Activated T-helper 9 cell treated with anti-CD3 and anti-CD28 coated beads, Interleukin-2, amount 50 U/mL, for 16 hours (primary cell): ENCODE results near the gene SIGLEC10.
"Not testable (repeated sequence)": the region's sequence is repeated elsewhere in the genome, so short reads cannot be mapped to it uniquely, and the experiment has no call there.

Source experiments
- DNase-seq: peaks from one replicate; pipeline ENCODE4 v3.0.0-alpha.2; 2020; ENCODE audit warnings: low read depth

The SIGLEC10 gene

DNA sequence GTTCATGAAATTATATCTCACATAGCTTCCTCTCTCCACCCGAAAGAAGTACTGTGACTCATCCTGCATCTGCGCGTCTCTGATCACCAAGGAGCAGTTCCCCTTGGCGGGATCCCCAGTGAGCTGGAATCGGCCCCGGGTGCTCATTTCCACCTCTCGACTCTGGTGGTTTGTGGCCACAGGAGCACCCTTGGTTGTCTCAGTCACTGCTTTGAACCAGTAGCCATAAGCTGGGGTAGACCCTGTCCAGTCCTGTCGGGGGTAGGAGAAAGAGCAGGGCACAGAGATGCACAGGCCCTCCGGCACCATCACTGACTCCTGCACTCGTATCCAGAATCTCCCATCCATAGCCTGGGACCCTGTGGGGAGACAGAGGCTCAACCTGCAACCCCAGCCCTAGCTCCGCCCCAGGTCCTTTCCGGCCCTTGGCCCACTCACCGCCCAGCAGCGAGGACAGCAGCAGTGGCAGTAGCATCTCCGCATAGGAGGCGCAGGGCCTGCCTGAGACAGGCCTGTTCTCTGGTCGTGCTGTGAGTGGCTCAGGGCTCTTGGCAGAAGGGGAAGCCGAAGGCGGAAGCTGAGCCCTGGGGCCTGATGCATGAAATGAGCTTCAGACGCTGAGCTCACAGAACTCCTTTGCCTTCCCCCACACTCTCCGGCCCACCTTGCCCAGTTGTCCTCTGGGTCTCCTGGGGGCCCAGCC, at the start of gene SIGLEC10:
TSS of gene SIGLEC10 (minus strand) at position 536 of the 703 bp plus-strand sequence. CDS start at position 475, 61 bp downstream.
- DNase-seq: no peak

- DNase-seq: no peak
Observed at GRCh38 chr19:51466723-51467122, 49.3 kb upstream of the SIGLEC10 start.

DNA sequence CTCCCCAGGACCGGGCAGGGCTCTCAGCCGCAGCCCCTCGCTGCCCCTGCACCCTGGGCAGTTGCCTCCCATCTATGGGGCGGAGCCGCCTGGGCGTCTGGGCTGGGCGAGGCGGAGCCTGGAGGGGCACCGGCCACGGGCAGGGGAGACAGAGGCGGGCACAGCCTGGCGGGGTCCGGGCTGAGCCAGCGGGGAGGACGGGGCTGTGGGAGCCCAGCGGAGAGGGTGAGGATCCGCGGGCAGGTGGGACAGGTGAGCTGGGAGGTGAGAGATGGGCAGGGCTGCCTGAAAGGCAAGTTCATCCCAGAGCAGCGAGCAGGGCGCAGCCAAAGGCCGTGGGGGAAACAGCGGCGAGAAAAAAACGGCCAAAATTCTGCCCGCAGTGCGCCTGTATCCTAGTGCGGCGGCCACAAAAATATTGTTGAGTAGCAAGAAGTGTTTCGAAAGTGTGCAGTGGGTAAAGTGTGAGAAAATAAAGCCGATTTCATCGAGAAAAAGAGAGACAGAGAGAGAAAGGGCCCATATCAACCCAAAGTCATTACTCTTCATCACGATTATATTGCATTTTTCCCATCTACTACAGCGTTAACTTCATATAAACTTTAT, 46.6 kb upstream of the SIGLEC10 start:
- DNase-seq: not testable (repeated sequence)

DNA sequence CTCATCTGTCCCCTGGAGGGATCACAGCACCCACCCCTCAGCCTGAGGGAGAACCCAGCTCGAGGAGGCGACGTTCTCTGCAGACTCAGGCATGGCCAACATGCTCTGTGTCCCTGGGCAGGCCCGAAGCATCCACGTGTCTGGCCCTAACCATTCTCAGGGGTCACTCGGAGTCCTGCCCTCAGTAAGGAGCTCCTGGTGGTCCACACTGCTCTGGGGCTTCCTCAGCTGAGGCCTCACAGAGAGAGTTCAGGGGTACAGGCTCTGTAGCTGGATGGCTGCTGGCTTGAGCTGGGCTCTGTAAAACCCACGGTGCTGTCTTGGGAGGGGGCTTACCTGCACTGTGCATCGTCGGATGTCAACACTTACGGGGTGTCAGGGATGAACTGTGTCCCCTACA, 45.2 kb upstream of the SIGLEC10 start:
- DNase-seq: no peak

DNA sequence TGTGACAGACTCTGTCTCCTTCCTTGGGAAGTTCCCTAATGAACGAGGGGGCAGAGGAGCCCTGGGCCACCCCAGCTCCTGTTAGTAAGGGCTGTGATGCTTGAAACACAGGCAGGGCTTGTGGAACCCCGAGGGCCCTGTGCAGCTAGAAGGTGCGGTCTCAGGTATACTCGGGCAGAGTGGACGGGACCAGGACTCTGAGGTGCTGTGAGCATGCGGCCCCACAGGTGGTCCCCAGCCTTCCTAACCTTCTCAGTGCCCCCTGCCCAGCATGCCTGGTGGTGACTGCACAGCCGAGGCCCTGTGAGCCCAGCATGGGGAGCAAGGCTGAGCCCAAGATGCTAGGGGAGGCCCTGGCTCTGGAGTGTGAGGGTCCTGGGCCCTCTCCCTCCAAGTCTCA, 44.8 kb upstream of the SIGLEC10 start:
- DNase-seq: no peak

DNA sequence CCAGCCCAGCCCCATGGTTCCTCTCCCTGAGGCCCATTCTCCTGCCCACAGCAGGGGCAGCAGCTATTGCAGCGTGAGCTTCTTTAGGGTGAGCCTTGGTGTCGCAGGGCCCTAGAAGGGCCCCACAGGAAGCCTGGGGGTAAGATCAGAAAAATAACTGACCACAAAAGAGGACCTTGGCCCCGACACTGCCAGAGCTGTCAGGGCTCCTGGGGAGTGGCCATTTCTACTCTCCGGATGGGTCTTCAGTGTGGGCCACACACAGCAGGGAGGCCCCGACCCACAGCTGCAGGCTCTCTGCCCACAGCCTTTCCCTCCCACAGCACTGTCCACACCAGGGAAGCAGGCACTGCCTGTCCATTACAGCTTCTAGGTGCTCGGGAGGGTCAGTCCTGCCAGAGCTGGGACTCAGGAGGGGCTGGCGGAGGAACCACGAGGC, 44.3 kb upstream of the SIGLEC10 start:
- DNase-seq: no peak

DNA sequence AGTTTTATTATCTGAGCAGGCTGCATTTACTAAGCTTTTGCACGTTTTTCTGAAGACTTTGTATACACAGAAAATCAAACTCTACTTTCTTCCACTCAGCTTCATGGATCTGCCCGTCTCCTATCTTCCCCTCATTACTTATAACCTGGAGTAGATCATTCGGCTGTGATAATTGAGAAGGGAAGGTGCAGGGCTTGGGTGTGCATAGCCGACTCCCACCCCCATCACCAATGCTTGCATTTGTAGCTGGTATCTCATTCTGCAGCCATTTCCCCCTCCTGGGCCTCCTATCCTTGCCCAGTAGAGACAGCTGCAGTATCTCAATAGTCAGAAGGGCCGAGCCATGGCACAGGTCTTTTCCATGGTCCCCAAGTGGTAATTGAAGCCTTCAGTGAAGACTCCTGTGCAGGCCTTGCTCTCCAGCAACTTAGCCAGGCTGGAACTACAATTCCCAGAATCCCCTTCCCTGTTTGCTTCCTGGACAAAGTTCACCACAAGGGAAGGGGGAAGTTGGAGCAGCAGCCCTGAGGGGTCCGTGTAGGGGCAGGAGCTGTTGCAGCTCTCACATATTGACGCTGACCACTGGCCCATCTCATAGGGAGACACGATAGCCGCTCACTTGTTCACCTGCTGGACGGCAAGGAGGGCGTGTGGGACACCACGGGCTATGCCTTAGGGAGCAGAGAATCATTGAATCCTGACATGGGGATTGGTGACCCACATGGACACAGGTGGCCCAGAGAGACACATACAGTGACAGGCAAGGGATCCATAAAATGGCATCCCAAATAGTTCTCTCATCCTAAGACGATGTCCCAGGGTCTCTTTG, 42.9 kb upstream of the SIGLEC10 start:
- no peak for DNase-seq

DNA sequence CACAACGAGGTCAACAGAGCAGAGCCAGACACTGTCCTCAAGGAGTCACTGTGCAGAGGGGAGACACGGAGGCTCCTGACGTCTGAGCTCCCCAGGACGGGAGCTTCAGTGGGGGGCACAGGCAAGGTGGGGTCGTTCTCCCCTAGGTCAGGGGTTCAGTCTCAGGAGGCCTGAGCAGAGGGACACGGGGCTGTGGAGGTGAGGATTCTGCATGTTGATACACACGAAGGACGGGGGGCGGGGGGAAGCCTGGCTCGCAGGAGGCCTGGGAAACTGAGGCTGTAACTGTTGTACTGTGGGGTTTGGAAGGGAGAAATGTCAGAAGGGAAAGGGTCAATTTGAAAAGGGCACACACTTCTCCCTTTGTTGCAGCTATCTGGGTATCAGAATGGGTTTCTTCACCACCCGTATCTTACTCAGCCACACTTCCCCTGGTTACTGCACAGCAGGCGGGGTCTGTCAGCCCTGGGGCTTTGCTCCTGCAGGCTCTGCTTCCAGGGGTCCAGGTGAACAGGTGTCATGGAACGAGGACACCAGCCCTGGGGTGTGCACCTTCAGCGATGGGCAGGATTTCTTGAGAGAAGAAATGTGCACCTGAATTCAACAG, 41.6 kb upstream of the SIGLEC10 start:
- no peak for DNase-seq

- no peak for DNase-seq
Observed at GRCh38 chr19:51458051-51458645, 40.7 kb upstream of the SIGLEC10 start, which contains the start of gene SIGLEC8. TSS of gene SIGLEC8 (minus strand) at chr19:51458454. CDS start at chr19:51458387, 67 bp downstream.

GRCh38 chr19:51457351-51458013, 40.0 kb upstream of the SIGLEC10 start:
- no peak for DNase-seq

DNA sequence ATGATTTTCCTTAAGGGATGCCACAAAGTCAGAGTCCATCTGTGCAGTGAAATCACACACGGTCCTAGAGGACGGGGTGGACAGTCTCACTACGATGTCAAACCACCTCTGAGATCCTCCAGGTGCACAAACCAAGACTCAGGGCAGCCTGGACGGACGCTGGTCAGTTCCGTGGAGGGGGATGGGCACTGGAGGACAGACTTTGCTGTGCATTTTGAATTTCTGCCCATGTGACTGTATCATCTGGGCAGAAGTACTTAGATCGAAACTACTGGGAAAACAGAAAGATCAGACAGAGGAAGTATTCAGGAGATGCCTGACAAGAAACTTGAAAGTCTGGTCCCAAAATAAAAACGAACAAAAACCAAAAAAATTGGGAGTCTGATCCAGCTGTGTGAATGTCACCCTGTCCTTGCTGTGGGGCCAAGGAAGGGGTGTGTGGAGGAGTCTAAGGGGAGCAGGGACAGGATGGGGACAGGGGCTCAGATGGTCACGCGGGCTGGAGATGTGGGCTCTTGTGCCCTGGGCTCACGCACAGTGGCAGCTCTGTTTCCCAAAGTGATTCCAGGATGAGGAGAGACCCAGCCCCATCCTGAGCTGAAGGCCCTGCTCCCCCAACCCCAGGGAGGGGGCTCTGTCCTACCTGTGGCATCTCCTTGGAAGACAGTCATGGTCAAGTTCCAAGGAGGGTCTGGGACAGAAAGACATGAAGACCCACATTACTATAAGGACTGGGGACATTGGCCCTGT, 39.3 kb upstream of the SIGLEC10 start:
- DNase-seq: no peak

- peak; percentile 19 for DNase-seq
Observed at GRCh38 chr19:51450730-51451307, 33.4 kb upstream of the SIGLEC10 start.

GRCh38 chr19:51448411-51449016, 31.1 kb upstream of the SIGLEC10 start:
- DNase-seq: peak; percentile 12

DNA sequence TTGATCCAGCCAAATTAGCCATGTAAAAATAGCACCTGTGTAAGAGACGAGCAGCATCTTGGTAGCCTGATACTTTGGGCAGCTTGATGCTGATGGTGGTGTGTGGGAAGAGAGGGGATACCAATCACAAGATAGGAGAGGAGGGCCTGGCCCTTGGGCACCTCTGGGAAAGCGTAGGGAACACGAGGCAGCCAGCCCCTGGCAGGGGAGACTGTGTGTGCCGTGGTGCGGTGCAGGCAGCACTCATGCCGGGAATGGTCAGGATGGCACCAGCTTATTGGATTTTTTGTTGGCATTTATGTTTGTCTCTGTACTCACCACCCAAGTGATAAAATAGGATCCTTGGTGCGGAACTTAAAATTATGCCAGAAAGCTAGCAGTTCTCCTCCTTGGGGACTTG, 30.6 kb upstream of the SIGLEC10 start:
- no peak for DNase-seq

- DNase-seq: not testable (repeated sequence)
Observed at GRCh38 chr19:51447510-51447909, 30.1 kb upstream of the SIGLEC10 start.

DNA sequence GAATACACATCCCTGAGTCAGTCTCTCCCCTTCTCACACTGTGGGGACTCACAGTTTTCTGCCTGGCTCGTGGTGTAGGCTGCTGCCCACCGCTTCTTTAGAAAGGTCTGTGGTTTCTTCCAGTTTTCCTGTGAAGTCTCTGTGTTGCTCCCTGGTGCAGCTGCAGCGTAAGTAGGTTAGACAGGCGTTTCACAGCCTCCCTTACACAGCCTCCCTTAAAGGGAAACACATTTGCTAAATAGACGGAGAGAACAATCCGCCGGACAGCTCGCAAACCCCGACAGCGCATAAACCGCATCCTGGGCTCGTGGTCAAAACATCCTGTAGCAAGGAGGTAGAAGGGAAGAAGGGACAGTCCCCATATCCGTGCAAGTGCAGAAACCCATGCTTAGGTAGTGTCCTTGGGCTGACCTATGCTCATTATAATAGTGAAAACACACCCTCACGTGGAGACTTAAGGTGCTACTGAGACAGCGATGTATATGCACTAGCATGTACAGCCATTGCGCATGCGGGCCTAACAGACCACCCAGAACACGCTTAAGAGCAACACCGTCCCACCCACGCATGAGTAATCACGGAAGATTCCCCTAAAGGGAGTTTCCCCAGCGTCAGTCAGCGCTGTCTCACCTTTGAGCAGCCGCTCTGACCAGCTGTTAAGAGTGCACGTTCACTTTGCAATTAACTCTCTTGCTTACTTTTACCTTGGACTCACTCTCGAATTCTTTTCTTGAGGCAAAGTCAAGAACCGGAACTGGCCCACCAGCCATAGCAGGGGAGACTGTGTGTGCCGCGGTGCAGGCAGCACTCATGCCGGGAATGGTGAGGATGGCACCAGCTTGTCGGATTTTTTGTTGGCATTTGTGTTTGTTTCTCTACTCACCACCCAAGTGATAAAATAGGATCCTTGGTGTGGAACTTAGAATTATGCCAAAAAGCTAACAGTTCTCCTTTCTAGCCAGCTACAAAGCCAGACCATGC, 24.3 kb upstream of the SIGLEC10 start:
- peak; percentile 79 for DNase-seq

- peak; percentile 51 for DNase-seq
Observed at GRCh38 chr19:51440846-51441409, 23.5 kb upstream of the SIGLEC10 start.

GRCh38 chr19:51440052-51440451, 22.6 kb upstream of the SIGLEC10 start:
- DNase-seq: no peak
